HepG2 (cell line): Measurements from ENCODE around the gene OASL. TPM values are rescaled to one million over a fixed set of nuclear protein-coding genes. Genes with fewer than 3 reads are reported as not detected.

ENCODE experiments used
- ARNTL ChIP-seq: sonication (generic); formaldehyde crosslinking; IDR thresholded peaks from 2 replicates; pipeline ENCODE4 v1.4.0; 2020; ENCODE audit warnings: mild to moderate bottlenecking, missing genetic modification reagents
- ELF1 ChIP-seq: sonication (generic); formaldehyde crosslinking; IDR thresholded peaks from 2 replicates; pipeline ENCODE4 v1.4.0; 2020; ENCODE audit warnings: missing genetic modification reagents
- GATA4 ChIP-seq: sonication (generic); IDR thresholded peaks from 2 replicates; pipeline ENCODE4 v1.6.1; 2016; ENCODE audit warnings: antibody characterized with exemption, low read depth, borderline replicate concordance
- KLF16 ChIP-seq, 2 experiments: sonication (generic) in 1 of 2; formaldehyde crosslinking in 1 of 2; IDR thresholded peaks; 2 replicates each; pipeline versions ENCODE4 v1.6.1 to v1.8.0; 2016 to 2023; ENCODE audit warnings: missing genetic modification reagents in 2 of 2, missing compliant biosample characterization in 1 of 2
- LCORL ChIP-seq, 2 experiments: fragments of 450-650 bp in 1 of 2; sonication (generic) in 1 of 2; formaldehyde crosslinking in 1 of 2; IDR thresholded peaks; 2 replicates each; pipeline versions ENCODE4 v1.5.0 to v1.6.1; 2017 to 2020; ENCODE audit warnings: antibody characterized with exemption in 1 of 2, missing genetic modification reagents in 1 of 2
- MEIS1 ChIP-seq: sonication (generic); formaldehyde crosslinking; IDR thresholded peaks from 2 replicates; pipeline ENCODE4 v1.9.0; 2021; ENCODE audit warnings: mild to moderate bottlenecking, missing genetic modification reagents, moderate library complexity, borderline replicate concordance
- NFKBIZ ChIP-seq: IDR thresholded peaks from 2 replicates; pipeline ENCODE4 v1.6.1; 2018; ENCODE audit warnings: missing genetic modification reagents, missing compliant biosample characterization
- NKX3-1 ChIP-seq: sonication (generic); formaldehyde crosslinking; IDR thresholded peaks from 2 replicates; pipeline ENCODE4 v1.5.0; 2020; ENCODE audit warnings: missing genetic modification reagents
- SMYD3 ChIP-seq: sonication (generic); formaldehyde crosslinking; IDR thresholded peaks from 2 replicates; pipeline ENCODE4 v1.8.1; 2023; ENCODE audit warnings: mild to moderate bottlenecking, missing genetic modification reagents
- SRY ChIP-seq: sonication (generic); formaldehyde crosslinking; IDR thresholded peaks from 2 replicates; pipeline ENCODE4 v1.8.0; 2022; ENCODE audit warnings: mild to moderate bottlenecking, missing genetic modification reagents
- XBP1 ChIP-seq: sonication (generic); formaldehyde crosslinking; IDR thresholded peaks from 2 replicates; pipeline ENCODE4 v1.5.0; 2020; ENCODE audit warnings: missing genetic modification reagents
- ZBTB20 ChIP-seq: sonication (generic); formaldehyde crosslinking; IDR thresholded peaks from 2 replicates; pipeline ENCODE4 v1.8.1; 2023; ENCODE audit warnings: missing genetic modification reagents, low read depth, mild to moderate bottlenecking, borderline replicate concordance
- ZNF136 ChIP-seq: sonication (generic); formaldehyde crosslinking; IDR thresholded peaks from 2 replicates; pipeline ENCODE4 v1.8.1; 2022; ENCODE audit warnings: low read depth, mild to moderate bottlenecking, moderate library complexity, missing genetic modification reagents
- ZNF225 ChIP-seq: sonication (generic); formaldehyde crosslinking; IDR thresholded peaks from 2 replicates; pipeline ENCODE4 v1.4.0; 2020; ENCODE audit warnings: mild to moderate bottlenecking, missing genetic modification reagents
- ZNF644 ChIP-seq: IDR thresholded peaks from 2 replicates; pipeline ENCODE4 v1.6.1; 2016; ENCODE audit warnings: low read depth
- ZNF878 ChIP-seq: sonication (generic); formaldehyde crosslinking; IDR thresholded peaks from 2 replicates; pipeline ENCODE4 v1.8.1; 2023; ENCODE audit warnings: mild to moderate bottlenecking, missing genetic modification reagents, moderate library complexity
- polyA plus RNA-seq, 8 experiments: library from polyadenylated mRNA; depleted of rRNA in 3 of 8; stranded (reverse) in 7 of 8; unstranded in 1 of 8; fragments of >200 nt; fragmentation: Illumina TruSeq in 4 of 8; extraction: Trizol in 4 of 8; gene quantifications; 2 replicates each; pipeline versions ENCODE4 v1.2.1 to v1.2.3, GENCODE V29; 2011 to 2016; ENCODE audit warnings: low read depth in 4 of 8, missing spikeins in 1 of 8, mixed read lengths in 1 of 8; ENCODE audit not compliant: insufficient read depth in 1 of 8
- total RNA-seq, 5 experiments: library from RNA; depleted of rRNA; stranded (reverse); fragments of >200 nt; fragmentation: Illumina TruSeq; extraction: Trizol; gene quantifications; 2 replicates each; pipeline ENCODE4 v1.2.3, GENCODE V29; 2016; ENCODE audit warnings: low read depth in 1 of 5
- TF ChIP-seq, protein P1 (sequence below): sonication (generic); formaldehyde crosslinking; IDR thresholded peaks from 2 replicates; pipeline ENCODE4 v1.4.0; 2020; ENCODE audit warnings: missing genetic modification reagents, borderline replicate concordance
- TF ChIP-seq, protein P2 (sequence below): sonication (generic); formaldehyde crosslinking; IDR thresholded peaks from 2 replicates; pipeline ENCODE4 v1.4.0; 2020; ENCODE audit warnings: missing genetic modification reagents
- TF ChIP-seq, protein P3 (sequence below): sonication (generic); formaldehyde crosslinking; IDR thresholded peaks from 2 replicates; pipeline ENCODE4 v1.9.0; 2021; ENCODE audit warnings: missing genetic modification reagents, borderline replicate concordance
- TF ChIP-seq, protein P4 (sequence below): sonication (generic); formaldehyde crosslinking; IDR thresholded peaks from 2 replicates; pipeline ENCODE4 v1.8.0; 2022; ENCODE audit warnings: missing genetic modification reagents, low read depth, mild to moderate bottlenecking, borderline replicate concordance
- TF ChIP-seq, protein P5 (sequence below): IDR thresholded peaks from 2 replicates; pipeline ENCODE4 v1.6.1; 2012; ENCODE audit warnings: inconsistent platforms
- TF ChIP-seq, protein P6 (sequence below), 2 experiments: fragments of 450-650 bp in 1 of 2; sonication (generic) in 1 of 2; formaldehyde crosslinking; IDR thresholded peaks; 2 replicates each; pipeline versions ENCODE4 v1.5.0 to v1.8.0; 2020 to 2022; ENCODE audit warnings: mild to moderate bottlenecking in 1 of 2, missing genetic modification reagents in 1 of 2

OASL gene
- total and polyA plus RNA-seq, 2 of the 13 experiments (the other 11 are each of a cell fraction or from before 2014, with no cell fraction given) = 0.11 to 0.22 TPM

DNA sequence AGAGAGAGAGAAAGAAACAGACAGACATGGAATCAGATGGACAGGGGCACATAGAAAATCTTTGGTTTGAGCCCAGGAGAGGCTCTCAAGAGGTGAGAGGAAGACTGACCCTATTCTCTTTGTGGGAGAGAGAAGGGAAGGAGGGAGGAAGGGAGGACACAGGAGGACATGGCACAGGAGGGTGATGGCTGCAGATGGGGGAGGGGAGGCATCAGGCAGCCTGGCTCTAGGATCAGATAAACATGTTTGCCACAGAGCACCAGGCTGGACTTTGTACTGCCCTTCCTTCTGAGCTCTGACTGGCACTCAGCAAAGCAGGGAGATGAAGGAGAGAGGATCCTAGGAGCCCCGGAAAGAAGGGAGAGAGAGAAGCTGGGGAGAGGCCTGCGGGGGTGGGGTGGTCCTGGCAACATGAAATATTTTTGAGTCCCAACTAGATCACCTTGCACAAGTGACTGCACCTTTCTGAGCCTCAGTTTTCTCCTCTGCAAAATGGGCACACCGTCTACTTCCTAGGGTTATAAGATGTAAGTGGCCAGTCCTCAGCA, 54.6 kb downstream of the OASL start (continued):
- TF ChIP-seq XBP1 (no peak), NFKBIZ (0 out of 2 replicates have a peak, but pooled peaks have one; percentile 27), GATA4 (no peak), KLF16 (CRISPR knock-in tag; IDR thresholded peaks at IDR 0.05) (0 out of 4 replicates have a peak, but pooled peaks of 1 of the 2 experiments have one; percentile 15), ZBTB20 (CRISPR knock-in tag) (no peak), SRY (CRISPR knock-in tag) (no peak), ZNF878 (0 out of 2 replicates have a peak, but pooled peaks have one; percentile 11), ZNF136 (CRISPR knock-in tag) (no peak), ARNTL (CRISPR knock-in tag) (no peak), MEIS1 (no peak), ZNF644 (no peak), ZNF225 (CRISPR knock-in tag) (no peak), SMYD3 (0 out of 2 replicates have a peak, but pooled peaks have one; percentile 39), ELF1 (CRISPR knock-in tag) (no peak), NKX3-1 (no peak), LCORL (IDR thresholded peaks at IDR 0.05) (no peak), LCORL (CRISPR knock-in tag; IDR thresholded peaks at IDR 0.05) (no peak)
- TF ChIP-seq, protein P1, sequence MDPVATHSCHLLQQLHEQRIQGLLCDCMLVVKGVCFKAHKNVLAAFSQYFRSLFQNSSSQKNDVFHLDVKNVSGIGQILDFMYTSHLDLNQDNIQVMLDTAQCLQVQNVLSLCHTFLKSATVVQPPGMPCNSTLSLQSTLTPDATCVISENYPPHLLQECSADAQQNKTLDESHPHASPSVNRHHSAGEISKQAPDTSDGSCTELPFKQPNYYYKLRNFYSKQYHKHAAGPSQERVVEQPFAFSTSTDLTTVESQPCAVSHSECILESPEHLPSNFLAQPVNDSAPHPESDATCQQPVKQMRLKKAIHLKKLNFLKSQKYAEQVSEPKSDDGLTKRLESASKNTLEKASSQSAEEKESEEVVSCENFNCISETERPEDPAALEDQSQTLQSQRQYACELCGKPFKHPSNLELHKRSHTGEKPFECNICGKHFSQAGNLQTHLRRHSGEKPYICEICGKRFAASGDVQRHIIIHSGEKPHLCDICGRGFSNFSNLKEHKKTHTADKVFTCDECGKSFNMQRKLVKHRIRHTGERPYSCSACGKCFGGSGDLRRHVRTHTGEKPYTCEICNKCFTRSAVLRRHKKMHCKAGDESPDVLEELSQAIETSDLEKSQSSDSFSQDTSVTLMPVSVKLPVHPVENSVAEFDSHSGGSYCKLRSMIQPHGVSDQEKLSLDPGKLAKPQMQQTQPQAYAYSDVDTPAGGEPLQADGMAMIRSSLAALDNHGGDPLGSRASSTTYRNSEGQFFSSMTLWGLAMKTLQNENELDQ (CRISPR knock-in tag) = no peak
- TF ChIP-seq, protein P2, sequence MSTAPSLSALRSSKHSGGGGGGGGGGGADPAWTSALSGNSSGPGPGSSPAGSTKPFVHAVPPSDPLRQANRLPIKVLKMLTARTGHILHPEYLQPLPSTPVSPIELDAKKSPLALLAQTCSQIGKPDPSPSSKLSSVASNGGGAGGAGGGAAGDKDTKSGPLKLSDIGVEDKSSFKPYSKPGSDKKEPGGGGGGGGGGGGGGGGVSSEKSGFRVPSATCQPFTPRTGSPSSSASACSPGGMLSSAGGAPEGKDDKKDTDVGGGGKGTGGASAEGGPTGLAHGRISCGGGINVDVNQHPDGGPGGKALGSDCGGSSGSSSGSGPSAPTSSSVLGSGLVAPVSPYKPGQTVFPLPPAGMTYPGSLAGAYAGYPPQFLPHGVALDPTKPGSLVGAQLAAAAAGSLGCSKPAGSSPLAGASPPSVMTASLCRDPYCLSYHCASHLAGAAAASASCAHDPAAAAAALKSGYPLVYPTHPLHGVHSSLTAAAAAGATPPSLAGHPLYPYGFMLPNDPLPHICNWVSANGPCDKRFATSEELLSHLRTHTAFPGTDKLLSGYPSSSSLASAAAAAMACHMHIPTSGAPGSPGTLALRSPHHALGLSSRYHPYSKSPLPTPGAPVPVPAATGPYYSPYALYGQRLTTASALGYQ (CRISPR knock-in tag) = no peak
- TF ChIP-seq, protein P3, sequence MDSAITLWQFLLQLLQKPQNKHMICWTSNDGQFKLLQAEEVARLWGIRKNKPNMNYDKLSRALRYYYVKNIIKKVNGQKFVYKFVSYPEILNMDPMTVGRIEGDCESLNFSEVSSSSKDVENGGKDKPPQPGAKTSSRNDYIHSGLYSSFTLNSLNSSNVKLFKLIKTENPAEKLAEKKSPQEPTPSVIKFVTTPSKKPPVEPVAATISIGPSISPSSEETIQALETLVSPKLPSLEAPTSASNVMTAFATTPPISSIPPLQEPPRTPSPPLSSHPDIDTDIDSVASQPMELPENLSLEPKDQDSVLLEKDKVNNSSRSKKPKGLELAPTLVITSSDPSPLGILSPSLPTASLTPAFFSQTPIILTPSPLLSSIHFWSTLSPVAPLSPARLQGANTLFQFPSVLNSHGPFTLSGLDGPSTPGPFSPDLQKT (CRISPR knock-in tag) = no peak
- TF ChIP-seq, protein P4, sequence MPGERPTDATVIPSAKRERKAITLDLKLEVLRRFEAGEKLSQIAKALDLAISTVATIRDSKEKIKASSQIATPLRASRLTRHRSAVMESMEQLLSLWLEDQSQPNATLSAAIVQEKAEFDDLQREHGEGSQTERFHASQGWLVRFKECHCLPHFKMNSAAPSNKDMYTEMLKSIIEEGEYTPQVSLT (CRISPR knock-in tag) = no peak
- TF ChIP-seq, protein P5, sequence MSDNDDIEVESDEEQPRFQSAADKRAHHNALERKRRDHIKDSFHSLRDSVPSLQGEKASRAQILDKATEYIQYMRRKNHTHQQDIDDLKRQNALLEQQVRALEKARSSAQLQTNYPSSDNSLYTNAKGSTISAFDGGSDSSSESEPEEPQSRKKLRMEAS = peak; percentile 42; the same call in 1 of the 2 replicates
- TF ChIP-seq, protein P6, sequence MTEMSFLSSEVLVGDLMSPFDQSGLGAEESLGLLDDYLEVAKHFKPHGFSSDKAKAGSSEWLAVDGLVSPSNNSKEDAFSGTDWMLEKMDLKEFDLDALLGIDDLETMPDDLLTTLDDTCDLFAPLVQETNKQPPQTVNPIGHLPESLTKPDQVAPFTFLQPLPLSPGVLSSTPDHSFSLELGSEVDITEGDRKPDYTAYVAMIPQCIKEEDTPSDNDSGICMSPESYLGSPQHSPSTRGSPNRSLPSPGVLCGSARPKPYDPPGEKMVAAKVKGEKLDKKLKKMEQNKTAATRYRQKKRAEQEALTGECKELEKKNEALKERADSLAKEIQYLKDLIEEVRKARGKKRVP (CRISPR knock-in tag; IDR thresholded peaks at IDR 0.05) = no peak
